RWPE1 (cell line): ENCODE measurements around the gene EIF3D.
A peak's percentile ranks its signal among the peaks of the same experiment; 100 is the strongest.

Source experiments
- CTCF ChIA-PET: fragments of 350-600 bp; sonication (Branson Sonifier 250); formaldehyde crosslinking; extraction: SDS; loops from one replicate; lab custom pipeline; 2021; lab: Yijun Ruan, JAX
- POLR2A ChIA-PET: fragments of 400-600 bp; formaldehyde crosslinking; extraction: SDS; loops from one replicate; lab custom pipeline; 2020; ENCODE audit warnings: antibody characterized with exemption; ENCODE audit not compliant: low non-redundant PET; lab: Yijun Ruan, JAX
- DNase-seq: peaks from one replicate; pipeline ENCODE4 v3.0.0; 2012; ENCODE audit warnings: low spot score
- H3K27ac ChIP-seq: fragments of 450-650 bp; 2 replicates; pipeline ENCODE4 v1.5.1; 2017
- CTCF ChIP-seq: fragments of 450-650 bp; conservative IDR thresholded peaks from 2 replicates; pipeline ENCODE4 v1.5.1; 2017; ENCODE audit warnings: low read depth, mild to moderate bottlenecking

The EIF3D gene

GRCh38 chr22:36569999-36570398, 41.0 kb upstream of the EIF3D start:
- no peak for DNase-seq
- CTCF ChIA-PET, result interaction anchor here (0.7 kb wide), 1 partner anchor 237 kb away, joined by 5 read pairs; no protein-coding TSS in a partner anchor
- POLR2A ChIA-PET, result no interaction called here
- TF ChIP-seq CTCF, result no peak
- no peak overlapping the region for H3K27ac ChIP-seq

GRCh38 chr22:36568846-36569245, 39.9 kb upstream of the EIF3D start:
- ChIA-PET CTCF (no interaction called here), POLR2A (no interaction called here)
- no peak overlapping the region for H3K27ac ChIP-seq
- no peak for TF ChIP-seq CTCF
- DNase-seq, result no peak

- ChIA-PET POLR2A (no interaction called here), CTCF (no interaction called here)
- no peak for DNase-seq
- H3K27ac ChIP-seq, result no peak overlapping the region
- TF ChIP-seq CTCF, result no peak
Observed at GRCh38 chr22:36566720-36567119, 37.8 kb upstream of the EIF3D start.

GRCh38 chr22:36565686-36566085, 36.7 kb upstream of the EIF3D start:
- peak overlapping the region; percentile 1; the same call in 1 of the 2 replicates for H3K27ac ChIP-seq
- ChIA-PET POLR2A (no interaction called here), CTCF (no interaction called here)
- no peak for TF ChIP-seq CTCF
- peak; percentile 53 for DNase-seq

GRCh38 chr22:36565159-36565507, 36.2 kb upstream of the EIF3D start:
- no peak overlapping the region for H3K27ac ChIP-seq
- no peak for TF ChIP-seq CTCF
- no peak for DNase-seq
- POLR2A ChIA-PET, result no interaction called here
- CTCF ChIA-PET, result no interaction called here

- H3K27ac ChIP-seq, result no peak overlapping the region
- no peak for TF ChIP-seq CTCF
- POLR2A ChIA-PET, result no interaction called here
- no peak for DNase-seq
- CTCF ChIA-PET, result no interaction called here
Observed at GRCh38 chr22:36564422-36565158, 35.6 kb upstream of the EIF3D start.
